ENCODE measurements around the gene MSRB1.

MSRB1 gene

GRCh38 chr16:1911467-1912214 lies 31.4 kb downstream of the MSRB1 start:
- Histone ChIP-seq H3K4me2 (ENCODE audit: low read length) (no peak overlapping the region), H3K79me2 (ENCODE audit: insufficient read depth, low read length) (no peaks in the 10 kb centered on the region), H3F3A (ENCODE audit: insufficient read depth, low read length) (no peaks in the 10 kb centered on the region), H3K36me3 (ENCODE audit: insufficient read depth, low read length) (no peaks in the 10 kb centered on the region), H2AFZ (ENCODE audit: low read length) (no peak overlapping the region), H3K4me1 (ENCODE audit: insufficient read depth, low read length, severe bottlenecking) (no peaks in the 10 kb centered on the region), H3K9me3 (ENCODE audit: low read length) (no peaks in the 10 kb centered on the region), H3K9ac (ENCODE audit: low read length) (no peak overlapping the region), H3K4me3 (ENCODE audit: low read depth, low read length, poor library complexity, severe bottlenecking) (no peak overlapping the region), H4K20me1 (ENCODE audit: insufficient read depth, low read length) (no peaks in the 10 kb centered on the region), H3K27me3 (ENCODE audit: insufficient read depth, low read length) (peaks cover 3% of the 10 kb centered on the region; the same call in 1 of the 2 replicates), H3K9me2 (ENCODE audit: low read depth, low read length) (no peaks in the 10 kb centered on the region), H3K27ac (ENCODE audit: low read depth, low read length, poor library complexity, severe bottlenecking) (no peak overlapping the region)
- no peak for TF ChIP-seq CTCF (IDR thresholded peaks at IDR 0.05; ENCODE audit: low read length)
- no peak for TF ChIP-seq EZH2 (IDR thresholded peaks at IDR 0.05; ENCODE audit: borderline replicate concordance, low read length)

DNA sequence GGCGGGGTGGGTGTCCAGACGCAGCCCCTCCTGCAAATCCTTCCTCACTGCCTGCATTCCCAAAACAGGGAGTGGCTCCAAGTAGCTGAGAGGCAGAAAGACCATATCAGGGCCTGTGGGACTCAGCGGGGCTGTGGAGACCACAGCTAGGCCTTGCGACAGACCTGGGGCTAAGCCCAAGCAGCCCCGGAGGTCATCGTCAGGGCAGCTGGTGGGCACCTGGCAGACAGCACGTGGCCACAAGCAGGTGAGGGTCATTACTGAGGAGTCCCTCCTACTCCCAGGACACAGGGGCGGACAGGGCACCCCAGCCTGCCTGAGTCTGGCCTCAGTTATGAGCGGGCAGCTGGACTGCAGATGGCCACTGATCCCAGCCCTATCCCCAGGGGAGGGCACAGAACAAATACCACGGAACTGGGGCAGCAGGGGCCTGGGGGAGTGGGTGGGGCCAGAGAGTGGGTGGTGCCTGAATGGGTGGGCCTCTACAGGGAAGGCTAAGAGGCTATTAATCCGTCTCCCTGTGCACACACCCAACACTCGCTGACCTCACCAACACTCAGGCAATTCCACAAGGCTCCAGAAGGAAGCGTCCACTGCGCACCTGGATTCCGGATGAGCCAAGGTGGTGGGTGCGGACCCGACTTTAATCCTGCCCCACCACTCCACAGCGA lies 33.3 kb downstream of the MSRB1 start:
- Histone ChIP-seq H3K27ac (ENCODE audit: low read depth, low read length, poor library complexity, severe bottlenecking) (no peak overlapping the region), H3K27me3 (ENCODE audit: insufficient read depth, low read length) (no peaks in the 10 kb centered on the region; the same call in 1 of the 2 replicates), H4K20me1 (ENCODE audit: insufficient read depth, low read length) (no peaks in the 10 kb centered on the region), H3K36me3 (ENCODE audit: insufficient read depth, low read length) (no peaks in the 10 kb centered on the region), H3K9me2 (ENCODE audit: low read depth, low read length) (no peaks in the 10 kb centered on the region), H3K9ac (ENCODE audit: low read length) (no peak overlapping the region), H3F3A (ENCODE audit: insufficient read depth, low read length) (no peaks in the 10 kb centered on the region), H3K79me2 (ENCODE audit: insufficient read depth, low read length) (no peaks in the 10 kb centered on the region), H3K4me1 (ENCODE audit: insufficient read depth, low read length, severe bottlenecking) (no peaks in the 10 kb centered on the region), H3K4me2 (ENCODE audit: low read length) (no peak overlapping the region), H3K4me3 (ENCODE audit: low read depth, low read length, poor library complexity, severe bottlenecking) (no peak overlapping the region), H2AFZ (ENCODE audit: low read length) (no peak overlapping the region), H3K9me3 (ENCODE audit: low read length) (no peaks in the 10 kb centered on the region)
- TF ChIP-seq CTCF (IDR thresholded peaks at IDR 0.05; ENCODE audit: low read length): no peak
- no peak for TF ChIP-seq EZH2 (IDR thresholded peaks at IDR 0.05; ENCODE audit: borderline replicate concordance, low read length)

DNA sequence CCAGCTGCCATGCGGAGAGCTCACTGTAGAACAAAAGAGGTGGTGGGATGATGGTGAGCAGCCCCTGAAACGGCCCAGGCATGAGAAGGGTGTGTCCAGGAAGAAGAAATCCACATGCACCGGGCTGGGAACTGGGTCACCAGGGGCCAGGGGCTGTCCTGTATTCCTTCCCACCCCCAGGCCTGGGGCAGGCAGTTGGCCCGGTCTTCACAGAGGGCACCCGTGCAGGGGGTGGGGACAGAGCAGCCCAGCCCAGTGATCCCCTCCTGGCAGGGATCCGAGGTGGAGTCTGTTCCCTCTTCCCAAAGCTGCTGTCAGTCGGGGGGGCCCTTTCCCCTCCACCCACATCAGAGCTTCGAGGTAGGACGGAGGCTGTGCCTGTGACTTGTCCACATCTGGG lies 34.0 kb downstream of the MSRB1 start:
- Histone ChIP-seq H3K9me2 (ENCODE audit: low read depth, low read length) (no peaks in the 10 kb centered on the region), H3F3A (ENCODE audit: insufficient read depth, low read length) (no peaks in the 10 kb centered on the region), H3K4me3 (ENCODE audit: low read depth, low read length, poor library complexity, severe bottlenecking) (no peak overlapping the region), H3K4me2 (ENCODE audit: low read length) (no peak overlapping the region), H3K27ac (ENCODE audit: low read depth, low read length, poor library complexity, severe bottlenecking) (no peak overlapping the region), H2AFZ (ENCODE audit: low read length) (no peak overlapping the region), H3K4me1 (ENCODE audit: insufficient read depth, low read length, severe bottlenecking) (no peaks in the 10 kb centered on the region), H3K79me2 (ENCODE audit: insufficient read depth, low read length) (no peaks in the 10 kb centered on the region), H3K9me3 (ENCODE audit: low read length) (no peaks in the 10 kb centered on the region), H3K27me3 (ENCODE audit: insufficient read depth, low read length) (no peaks in the 10 kb centered on the region; the same call in 1 of the 2 replicates), H3K9ac (ENCODE audit: low read length) (no peak overlapping the region), H4K20me1 (ENCODE audit: insufficient read depth, low read length) (no peaks in the 10 kb centered on the region), H3K36me3 (ENCODE audit: insufficient read depth, low read length) (no peaks in the 10 kb centered on the region)
- no peak for TF ChIP-seq EZH2 (IDR thresholded peaks at IDR 0.05; ENCODE audit: borderline replicate concordance, low read length)
- no peak for TF ChIP-seq CTCF (IDR thresholded peaks at IDR 0.05; ENCODE audit: low read length)

All from OCI-LY1 (cell line).